Neural cell (in vitro differentiated cells): Measurements from ENCODE around the gene ATP5F1D.

Source experiments
- RAD21 ChIP-seq: fragments of 450-650 bp; conservative IDR thresholded peaks from 2 replicates; pipeline ENCODE4 v1.6.1; 2014; ENCODE audit warnings: antibody characterized with exemption, mild to moderate bottlenecking, moderate library complexity
- TF ChIP-seq, protein P1 (sequence below): fragments of 450-650 bp; IDR thresholded peaks from 2 replicates; pipeline ENCODE4 v1.5.1; 2014; ENCODE audit warnings: antibody characterized with exemption, mild to moderate bottlenecking, moderate library complexity; ENCODE audit not compliant: poor library complexity, severe bottlenecking

DNA sequence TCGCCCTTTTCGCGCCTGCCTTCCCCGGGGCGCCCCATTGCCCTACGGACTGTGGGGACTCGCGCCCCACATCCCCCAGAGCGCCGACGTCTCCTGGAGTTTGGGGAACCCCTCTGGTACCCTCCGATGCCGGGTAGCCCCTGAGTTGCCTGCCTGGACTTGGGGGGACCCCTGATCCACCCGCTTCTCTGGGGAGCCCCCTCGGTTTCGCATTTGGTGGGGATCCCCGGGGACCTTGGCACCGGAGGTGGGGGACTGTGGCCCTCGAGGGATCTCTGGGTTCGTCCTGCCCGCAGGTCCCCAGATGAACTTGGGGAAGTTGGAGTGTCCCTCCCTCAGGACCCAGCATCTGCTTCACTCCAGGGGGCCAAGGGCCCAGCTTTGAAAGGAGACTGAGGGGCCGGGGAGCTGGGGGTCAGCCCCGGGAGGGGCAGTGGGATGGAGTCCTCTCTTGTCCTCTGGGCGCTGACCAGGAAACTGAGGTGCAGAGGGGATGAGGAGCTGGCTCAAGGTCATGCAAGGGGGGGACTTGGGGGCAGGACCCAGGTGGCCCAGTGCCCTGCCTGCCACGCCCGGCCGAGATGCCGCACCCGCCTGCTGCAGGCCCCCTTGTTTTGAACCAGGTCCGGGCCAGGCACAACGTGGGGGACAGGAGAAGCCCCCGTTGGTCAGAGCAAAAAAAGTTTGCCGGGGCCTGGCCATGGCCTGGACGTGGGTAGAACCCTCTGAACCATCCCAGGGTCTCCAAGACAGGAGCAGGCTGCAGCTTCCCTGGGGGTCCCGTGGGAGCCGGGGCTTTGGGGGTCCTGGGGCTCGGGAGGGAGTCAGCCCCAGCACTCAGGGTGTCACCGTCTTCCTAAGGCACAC is 45.2 kb downstream of the ATP5F1D start:
- no peak for TF ChIP-seq RAD21
- TF ChIP-seq, protein P1, sequence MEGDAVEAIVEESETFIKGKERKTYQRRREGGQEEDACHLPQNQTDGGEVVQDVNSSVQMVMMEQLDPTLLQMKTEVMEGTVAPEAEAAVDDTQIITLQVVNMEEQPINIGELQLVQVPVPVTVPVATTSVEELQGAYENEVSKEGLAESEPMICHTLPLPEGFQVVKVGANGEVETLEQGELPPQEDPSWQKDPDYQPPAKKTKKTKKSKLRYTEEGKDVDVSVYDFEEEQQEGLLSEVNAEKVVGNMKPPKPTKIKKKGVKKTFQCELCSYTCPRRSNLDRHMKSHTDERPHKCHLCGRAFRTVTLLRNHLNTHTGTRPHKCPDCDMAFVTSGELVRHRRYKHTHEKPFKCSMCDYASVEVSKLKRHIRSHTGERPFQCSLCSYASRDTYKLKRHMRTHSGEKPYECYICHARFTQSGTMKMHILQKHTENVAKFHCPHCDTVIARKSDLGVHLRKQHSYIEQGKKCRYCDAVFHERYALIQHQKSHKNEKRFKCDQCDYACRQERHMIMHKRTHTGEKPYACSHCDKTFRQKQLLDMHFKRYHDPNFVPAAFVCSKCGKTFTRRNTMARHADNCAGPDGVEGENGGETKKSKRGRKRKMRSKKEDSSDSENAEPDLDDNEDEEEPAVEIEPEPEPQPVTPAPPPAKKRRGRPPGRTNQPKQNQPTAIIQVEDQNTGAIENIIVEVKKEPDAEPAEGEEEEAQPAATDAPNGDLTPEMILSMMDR = no peak
